Measurements from ENCODE around the gene LYPD1. TPM values are rescaled to one million over a fixed set of nuclear protein-coding genes. Genes with fewer than 3 reads are reported as not detected.

The LYPD1 gene
- total RNA-seq, 8 experiments from 2014 or later: 0.77 to 280 (median 31.3) TPM

DNA sequence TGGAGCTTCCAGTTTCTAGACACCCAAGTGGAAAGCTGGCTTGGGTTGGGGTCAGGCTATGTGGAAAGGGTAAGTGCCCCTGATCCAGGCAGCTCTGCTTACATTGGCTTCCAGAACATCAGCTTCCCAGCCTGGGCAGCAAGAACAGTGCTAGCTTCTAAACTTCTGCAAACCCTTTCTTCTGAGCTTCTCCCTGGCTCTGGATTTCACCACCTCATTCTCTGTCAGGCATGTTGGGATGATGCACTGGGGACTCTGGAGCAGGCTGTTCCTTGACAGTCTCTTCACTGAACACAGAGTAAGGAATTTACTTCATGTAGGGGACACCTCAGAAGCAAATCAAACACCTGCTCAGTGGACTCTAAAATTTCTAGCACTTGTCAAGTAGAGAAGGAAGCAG lies 72.8 kb downstream of the LYPD1 start:
- H3K4me1 ChIP-seq (replicated peaks in 1 of 2): peaks cover 0 to 13% of the 10 kb centered on the region in 2 donors
- in situ Hi-C loops (cut with MboI; ENCODE audit: low pct_unique_long_range_greater_than_20kb in 2 of 9, low sequenced_read_pairs in 9 of 9, unreplicated experiment in 9 of 9): no loop called here
- no peak overlapping the region for H3K27ac ChIP-seq
- H3K4me3 ChIP-seq: no peak overlapping the region
- no peak for ATAC-seq (replicated peaks in 6 of 8)

GRCh38 chr2:132595693-132596092 lies 74.3 kb downstream of the LYPD1 start:
- Histone ChIP-seq H3K4me3 (no peak overlapping the region), H3K4me1 (replicated peaks in 1 of 2) (peaks cover 7 to 19% of the 10 kb centered on the region in 2 donors), H3K27ac (no peak overlapping the region)
- WGBS, 10 experiments: 17 to 100% (median 76%) methylated on average over 1 to 2 of the region's 2 CpGs; no CpG with 5 or more reads in 4 of the 10 experiments
- in situ Hi-C loops (cut with MboI; ENCODE audit: low pct_unique_long_range_greater_than_20kb in 2 of 9, low sequenced_read_pairs in 9 of 9, unreplicated experiment in 9 of 9): no loop called here
- peak in 2 of 8 experiments; percentile 60 to 88 for ATAC-seq (replicated peaks in 6 of 8)

GRCh38 chr2:132595186-132595585 lies 74.8 kb downstream of the LYPD1 start:
- Histone ChIP-seq H3K4me3 (no peak overlapping the region), H3K27ac (no peak overlapping the region), H3K4me1 (replicated peaks in 1 of 2) (peaks cover 8 to 24% of the 10 kb centered on the region in 2 donors)
- no peak for ATAC-seq (replicated peaks in 6 of 8)
- in situ Hi-C loops (cut with MboI; ENCODE audit: low pct_unique_long_range_greater_than_20kb in 2 of 9, low sequenced_read_pairs in 9 of 9, unreplicated experiment in 9 of 9): no loop called here
- WGBS, 10 experiments: 56 to 100% (median 82%) methylated on average over 1 to 6 of the region's 6 CpGs; no CpG with 5 or more reads in 2 of the 10 experiments
